GM12878 (cell line): ENCODE measurements around the gene NAA15. TPM values are rescaled to one million over a fixed set of nuclear protein-coding genes. Genes with fewer than 3 reads are reported as not detected.

Experiments
- CBX3 ChIP-seq: fragments of 200-600 bp; sonication (generic); IDR thresholded peaks from 2 replicates; pipeline ENCODE4 v1.6.1; 2016; ENCODE audit warnings: low read depth, borderline replicate concordance
- CHD4 ChIP-seq: fragments of 200-600 bp; sonication (generic); IDR thresholded peaks from 2 replicates; pipeline ENCODE4 v1.6.1; 2016; ENCODE audit warnings: mild to moderate bottlenecking
- CREM ChIP-seq: IDR thresholded peaks from 2 replicates; pipeline ENCODE4 v1.6.1; 2014; ENCODE audit warnings: antibody characterized with exemption, low read depth
- EP300 ChIP-seq, 2 experiments: fragments of 150-350 bp in 1 of 2; IDR thresholded peaks; 2 replicates each; pipeline ENCODE4 v1.6.1; 2011 to 2012; ENCODE audit warnings: low read depth in 2 of 2, low read length in 2 of 2, borderline replicate concordance in 1 of 2, improper control_type of control experiment in 1 of 2, inconsistent platforms in 1 of 2; ENCODE audit not compliant: control insufficient read depth in 1 of 2
- GABPA ChIP-seq: IDR thresholded peaks from 2 replicates; pipeline ENCODE4 v1.6.1; 2014; ENCODE audit warnings: antibody characterized with exemption, low read depth, mild to moderate bottlenecking, inconsistent platforms
- GATAD2B ChIP-seq: fragments of 450-650 bp; conservative IDR thresholded peaks from 2 replicates; pipeline ENCODE4 v1.6.1; 2017; ENCODE audit warnings: low read depth, mild to moderate bottlenecking, moderate library complexity
- HDAC2 ChIP-seq: fragments of 200-600 bp; sonication (generic); IDR thresholded peaks from 2 replicates; pipeline ENCODE4 v1.6.1; 2017
- HDGF ChIP-seq: fragments of 450-650 bp; IDR thresholded peaks from 2 replicates; pipeline ENCODE4 v1.6.1; 2016; ENCODE audit warnings: antibody characterized with exemption
- IRF4 ChIP-seq: IDR thresholded peaks from 2 replicates; pipeline ENCODE4 v1.6.1; 2011; ENCODE audit warnings: low read depth, low read length
- KDM1A ChIP-seq: fragments of 200-600 bp; sonication (generic); IDR thresholded peaks from 2 replicates; pipeline ENCODE4 v1.6.1; 2016; ENCODE audit warnings: borderline replicate concordance
- LARP7 ChIP-seq: fragments of 450-650 bp; IDR thresholded peaks from 2 replicates; pipeline ENCODE4 v1.6.1; 2017; ENCODE audit warnings: mild to moderate bottlenecking
- MAX ChIP-seq: IDR thresholded peaks from 2 replicates; pipeline ENCODE4 v1.6.1; 2012; ENCODE audit warnings: low read depth, low read length, improper control_type of control experiment
- PAX5 ChIP-seq: IDR thresholded peaks from 2 replicates; pipeline ENCODE4 v1.6.1; 2011; ENCODE audit warnings: low read depth, low read length, borderline replicate concordance
- PKNOX1 ChIP-seq: fragments of 450-650 bp; IDR thresholded peaks from 2 replicates; pipeline ENCODE4 v1.6.1; 2016; ENCODE audit warnings: mild to moderate bottlenecking
- RAD51 ChIP-seq: fragments of 450-650 bp; IDR thresholded peaks from 2 replicates; pipeline ENCODE4 v1.6.1; 2016; ENCODE audit warnings: moderate library complexity, mild to moderate bottlenecking, inconsistent platforms
- REST ChIP-seq: IDR thresholded peaks from 2 replicates; pipeline ENCODE4 v1.6.1; 2012; ENCODE audit warnings: mild to moderate bottlenecking, low read depth, low read length
- RFX5 ChIP-seq: IDR thresholded peaks from 2 replicates; pipeline ENCODE4 v1.6.1; 2011; ENCODE audit warnings: low read depth, low read length, improper control_type of control experiment
- RUNX3 ChIP-seq: IDR thresholded peaks from 2 replicates; pipeline ENCODE4 v1.6.1; 2012; ENCODE audit warnings: low read length, inconsistent platforms
- SREBF2 ChIP-seq: IDR thresholded peaks from 2 replicates; pipeline ENCODE4 v1.6.1; 2012; ENCODE audit warnings: mild to moderate bottlenecking, low read length
- SUZ12 ChIP-seq: fragments of 200-600 bp; sonication (generic); IDR thresholded peaks from one replicate; pipeline ENCODE4 v1.6.1; 2018; ENCODE audit warnings: antibody characterized with exemption, mild to moderate bottlenecking; ENCODE audit not compliant: unreplicated experiment
- TCF12 ChIP-seq: IDR thresholded peaks from 2 replicates; pipeline ENCODE4 v1.6.1; 2011; ENCODE audit warnings: low read depth, mild to moderate bottlenecking, low read length
- WRNIP1 ChIP-seq: IDR thresholded peaks from 2 replicates; pipeline ENCODE4 v1.6.1; 2011; ENCODE audit warnings: low read depth, low read length, improper control_type of control experiment, borderline replicate concordance
- YBX1 ChIP-seq: fragments of 450-650 bp; IDR thresholded peaks from 2 replicates; pipeline ENCODE4 v1.6.1; 2016; ENCODE audit warnings: antibody characterized with exemption
- ZSCAN29 ChIP-seq: fragments of 450-650 bp; IDR thresholded peaks from 2 replicates; pipeline ENCODE4 v1.6.1; 2017; ENCODE audit warnings: mild to moderate bottlenecking, moderate library complexity
- polyA plus RNA-seq, 11 experiments: library from polyadenylated mRNA; depleted of rRNA in 4 of 11; unstranded in 6 of 11; stranded (reverse) in 5 of 11; fragments of >200 nt; fragmentation: Nextera tagmentation in 4 of 11; fragmentation: Illumina TruSeq in 1 of 11; extraction: Ambion mirVana in 4 of 11; extraction: Trizol in 1 of 11; gene quantifications; 1 replicate in 1 of 11; 2 replicates in 10 of 11; pipeline versions ENCODE4 v1.2.1 to v1.2.3, GENCODE V29; 2011 to 2016; ENCODE audit warnings: inconsistent platforms in 2 of 11, missing spikeins in 2 of 11, low read depth in 1 of 11
- total RNA-seq, 4 experiments: library from RNA; depleted of rRNA in 3 of 4; stranded (reverse); fragments of >200 nt in 3 of 4; fragmentation: Illumina TruSeq in 1 of 4; extraction: Trizol in 1 of 4; gene quantifications; 2 replicates each; pipeline versions ENCODE4 v1.2.1 to v1.2.3, GENCODE V29; 2013 to 2021
- TF ChIP-seq, protein P1 (sequence below): IDR thresholded peaks from 2 replicates; pipeline ENCODE4 v1.6.1; 2011; ENCODE audit warnings: borderline replicate concordance, low read depth, mild to moderate bottlenecking, moderate library complexity, low read length; ENCODE audit not compliant: insufficient read depth, poor library complexity, severe bottlenecking

NAA15 gene
- total and polyA plus RNA-seq, 10 of the 15 experiments (the other 5 are each of a cell fraction or from before 2014, with no cell fraction given): 24.3 to 93.1 (median 51.9) TPM

- TF ChIP-seq REST: no peak
- TF ChIP-seq SUZ12: no peak
- no peak for TF ChIP-seq IRF4
- TF ChIP-seq CBX3: no peak
- no peak for TF ChIP-seq CHD4
- TF ChIP-seq HDGF: peak; percentile 92
- TF ChIP-seq, protein P1, sequence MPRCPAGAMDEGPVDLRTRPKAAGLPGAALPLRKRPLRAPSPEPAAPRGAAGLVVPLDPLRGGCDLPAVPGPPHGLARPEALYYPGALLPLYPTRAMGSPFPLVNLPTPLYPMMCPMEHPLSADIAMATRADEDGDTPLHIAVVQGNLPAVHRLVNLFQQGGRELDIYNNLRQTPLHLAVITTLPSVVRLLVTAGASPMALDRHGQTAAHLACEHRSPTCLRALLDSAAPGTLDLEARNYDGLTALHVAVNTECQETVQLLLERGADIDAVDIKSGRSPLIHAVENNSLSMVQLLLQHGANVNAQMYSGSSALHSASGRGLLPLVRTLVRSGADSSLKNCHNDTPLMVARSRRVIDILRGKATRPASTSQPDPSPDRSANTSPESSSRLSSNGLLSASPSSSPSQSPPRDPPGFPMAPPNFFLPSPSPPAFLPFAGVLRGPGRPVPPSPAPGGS: no peak
- no peak for TF ChIP-seq RFX5
- no peak for TF ChIP-seq ZSCAN29
- peak; percentile 11 for TF ChIP-seq MAX
- peak; percentile 23; the same call in 1 of the 2 replicates for TF ChIP-seq GATAD2B
- no peak for TF ChIP-seq HDAC2
- TF ChIP-seq WRNIP1: no peak
- TF ChIP-seq EP300 (IDR thresholded peaks at IDR 0.05; ENCODE audit: borderline replicate concordance in 1 of 2, control insufficient read depth in 1 of 2, low read depth in 2 of 2, low read length in 2 of 2): no peak; a peak in 1 of 4 replicates
- no peak for TF ChIP-seq PAX5
- 0 out of 2 replicates have a peak, but pooled peaks have one; percentile 4 for TF ChIP-seq RUNX3
- peak; percentile 87 for TF ChIP-seq PKNOX1
- peak; percentile 72 for TF ChIP-seq LARP7
- no peak for TF ChIP-seq CREM
- TF ChIP-seq YBX1: no peak
- TF ChIP-seq TCF12: peak; percentile 28; the same call in 1 of the 2 replicates
- no peak for TF ChIP-seq KDM1A
- no peak for TF ChIP-seq GABPA
- no peak for TF ChIP-seq SREBF2
- TF ChIP-seq RAD51: no peak
These were observed 152.2 kb downstream of the NAA15 start (continued) for GRCh38 chr4:139453371-139454110.
